ENCODE measurements around the gene BABAM2.

BABAM2 gene

GRCh38 chr2:28374331-28374730 lies 483.8 kb downstream of the BABAM2 start:
- no peak for DNase-seq
- intact Hi-C loops (cut with DNase I), result no loop called here

- intact Hi-C loops (cut with DNase I), result no loop called here
- no peak for DNase-seq
Measured at GRCh38 chr2:28375236-28375635, 484.7 kb downstream of the BABAM2 start.

DNA sequence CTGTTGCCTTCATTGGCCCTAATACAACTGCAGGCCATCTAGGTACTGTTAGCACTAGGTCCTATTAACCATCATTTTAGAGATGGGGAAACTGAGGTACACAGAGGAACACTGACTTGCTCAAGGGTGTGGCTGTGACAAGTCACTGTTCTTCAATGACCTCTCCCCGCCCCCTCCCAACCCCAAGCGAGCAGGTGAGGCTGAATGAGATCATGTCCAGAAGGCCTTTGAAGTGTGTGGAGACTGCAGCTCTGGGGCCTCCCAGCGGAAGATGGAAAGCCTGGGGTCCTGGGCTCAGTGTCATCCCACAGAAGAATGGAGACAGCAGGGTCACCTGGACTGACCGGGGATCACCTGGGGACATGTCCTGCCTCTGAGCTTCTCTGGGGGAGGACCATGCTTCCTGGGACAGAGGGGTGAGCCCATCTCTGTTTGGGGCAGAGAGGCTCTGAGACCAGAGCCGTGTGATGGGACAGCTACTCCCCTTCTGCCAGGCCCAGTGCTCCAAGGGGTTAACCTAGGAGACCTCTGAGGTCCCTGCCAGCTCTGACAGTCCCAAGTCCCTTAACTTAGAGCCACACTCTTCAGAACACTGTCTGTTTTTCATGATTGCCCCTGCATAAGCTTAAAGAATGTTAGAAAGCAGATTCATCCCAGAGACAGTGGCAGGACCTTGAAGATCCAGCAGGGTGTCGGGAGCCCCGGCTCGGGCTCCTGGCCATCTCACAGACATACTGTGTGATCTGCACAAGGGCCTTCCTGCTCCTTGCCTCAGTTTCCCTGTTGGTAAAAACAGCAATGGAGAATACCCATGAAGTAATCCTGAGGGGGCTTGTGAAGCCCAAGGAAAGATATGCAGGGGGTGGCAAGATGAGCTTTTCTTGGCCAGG lies 485.5 kb downstream of the BABAM2 start:
- intact Hi-C loops (cut with DNase I), result no loop called here
- no peak for DNase-seq

DNA sequence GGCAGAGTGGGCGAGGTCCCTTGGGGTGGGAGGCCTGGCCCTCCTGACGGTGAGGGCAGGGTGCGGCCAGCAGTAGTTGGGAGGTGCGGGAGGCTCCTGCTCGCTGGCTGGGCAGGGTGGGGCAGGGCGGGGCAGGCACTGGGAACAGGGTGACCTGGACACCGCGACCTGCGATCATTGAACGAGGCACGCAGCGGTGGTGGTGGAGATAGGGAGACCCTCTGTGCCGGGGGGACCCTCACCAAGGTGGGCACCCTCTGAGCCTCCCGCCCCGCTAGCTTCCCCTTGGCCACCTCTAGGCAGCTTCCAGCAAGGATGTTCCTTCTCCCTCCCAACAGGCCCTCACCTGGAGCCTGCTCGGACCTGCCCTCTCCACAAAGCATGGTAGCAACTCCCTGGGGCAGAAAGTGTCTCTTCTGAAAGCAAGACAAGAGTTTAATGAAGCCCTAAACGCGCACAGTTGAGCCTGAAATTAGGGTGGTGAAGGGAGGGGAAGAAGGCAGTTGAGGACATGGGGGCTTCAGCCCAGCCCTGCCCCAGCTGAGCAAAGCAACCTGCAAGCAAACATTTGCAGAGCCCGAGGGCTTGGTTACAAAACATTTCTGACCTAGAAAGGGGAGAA lies 486.8 kb downstream of the BABAM2 start:
- no peak for DNase-seq
- intact Hi-C loops (cut with DNase I), result no loop called here

GRCh38 chr2:28377984-28378678 lies 487.6 kb downstream of the BABAM2 start:
- intact Hi-C loops (cut with DNase I), result no loop called here
- peak in 2 of 42 donors; percentile 25 to 38 for DNase-seq

DNA sequence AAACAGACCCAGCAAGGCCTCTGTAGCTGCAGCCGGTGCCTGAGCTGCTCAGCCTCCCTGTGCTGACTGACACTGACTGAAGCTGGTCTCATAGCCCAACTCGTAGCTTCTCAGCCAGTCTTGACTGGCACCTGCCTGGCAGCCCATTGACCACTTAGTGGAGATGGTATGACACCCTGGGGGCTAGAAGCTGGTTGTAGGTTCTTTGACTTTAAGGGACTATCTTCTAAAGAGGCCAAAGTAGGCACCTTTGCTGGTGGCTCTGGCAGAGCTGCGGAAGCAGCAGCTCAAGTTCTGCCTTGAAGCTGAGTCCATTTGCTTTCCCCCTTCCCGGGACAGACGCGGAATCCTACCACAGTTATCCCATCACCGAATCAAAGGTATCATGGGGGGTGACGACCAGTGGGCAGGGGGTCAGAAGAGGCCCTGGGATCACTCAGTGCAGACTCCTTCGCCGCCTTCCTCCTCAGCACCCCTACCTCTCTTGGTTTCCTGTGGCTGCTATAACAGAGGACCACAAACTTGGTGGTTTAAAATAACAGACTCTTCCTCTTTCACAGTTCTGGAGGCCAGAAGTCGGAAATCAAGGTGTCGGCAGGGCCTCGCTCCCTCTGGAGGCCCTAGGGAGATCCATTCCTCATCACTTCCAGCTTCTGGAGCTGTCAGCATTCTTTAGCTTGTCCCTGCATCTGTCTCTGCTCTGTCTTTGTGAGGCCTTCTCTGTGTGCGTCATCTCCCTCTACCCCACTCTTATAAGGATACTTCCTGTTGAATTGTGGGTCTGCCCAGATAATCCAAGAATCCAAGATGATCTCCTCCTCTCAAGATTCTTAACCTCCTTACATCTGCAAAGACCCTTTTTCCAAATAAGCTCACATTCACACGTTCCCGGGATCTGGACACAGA lies 488.4 kb downstream of the BABAM2 start:
- intact Hi-C loops (cut with DNase I), result no loop called here
- DNase-seq, result no peak

DNA sequence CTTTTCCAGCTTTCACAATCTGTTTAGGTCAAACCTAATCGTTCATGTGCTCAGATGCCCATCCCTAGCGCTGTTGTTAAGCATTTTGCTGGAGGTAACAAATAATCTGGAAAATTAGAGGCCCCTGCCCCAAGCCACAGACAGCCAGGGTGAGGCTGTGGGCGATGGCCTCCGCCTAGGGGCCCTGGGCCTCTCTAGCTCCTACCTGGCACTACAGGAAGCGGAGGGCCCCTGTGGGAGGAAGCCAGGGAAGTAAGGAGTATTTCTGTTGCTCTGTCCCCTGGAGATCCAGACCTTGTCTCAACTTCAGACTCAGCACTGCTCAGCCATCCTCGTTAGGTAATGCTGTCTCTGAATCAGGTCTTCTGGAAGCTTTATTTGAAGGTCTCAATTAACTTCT lies 489.7 kb downstream of the BABAM2 start:
- DNase-seq, result no peak
- intact Hi-C loops (cut with DNase I), result no loop called here

GRCh38 chr2:28381225-28382180 lies 491.0 kb downstream of the BABAM2 start:
- intact Hi-C loops (cut with DNase I), result no loop called here
- no peak for DNase-seq

GRCh38 chr2:28382755-28383154 lies 492.2 kb downstream of the BABAM2 start:
- intact Hi-C loops (cut with DNase I), result no loop called here
- no peak for DNase-seq

GRCh38 chr2:28387082-28387960 lies 496.8 kb downstream of the BABAM2 start:
- intact Hi-C loops (cut with DNase I), result no loop called here
- no peak for DNase-seq

All from head of caudate nucleus (tissue), 42 donors.